HG03060 (cell line): ENCODE data around the gene ALDH3B2.
"Not testable (repeated sequence)": the region's sequence is repeated elsewhere in the genome, so short reads cannot be mapped to it uniquely, and the experiment has no call there.

ENCODE experiments used
- ATAC-seq: cut with Tn5 transposase; IDR thresholded peaks from one replicate; pipeline ENCODE4 v1.9.1; 2021; ENCODE audit warnings: low read depth, moderate number of reproducible peaks; ENCODE audit not compliant: unreplicated experiment

The ALDH3B2 gene

GRCh38 chr11:67663532-67664212 lies 10.8 kb downstream of the ALDH3B2 start:
- ATAC-seq = no peak

GRCh38 chr11:67662835-67663531 lies 11.4 kb downstream of the ALDH3B2 start:
- no peak for ATAC-seq

- no peak for ATAC-seq
Observed at GRCh38 chr11:67662142-67662834, 12.1 kb downstream of the ALDH3B2 start.

GRCh38 chr11:67660752-67661151 lies 13.7 kb downstream of the ALDH3B2 start:
- not testable (repeated sequence) for ATAC-seq

- not testable (repeated sequence) for ATAC-seq
Observed at GRCh38 chr11:67659651-67660165, 14.7 kb downstream of the ALDH3B2 start.

- no peak for ATAC-seq
Observed at GRCh38 chr11:67657300-67657699, 17.1 kb downstream of the ALDH3B2 start.

- ATAC-seq = no peak
Observed at GRCh38 chr11:67656278-67656922, 18.0 kb downstream of the ALDH3B2 start.

GRCh38 chr11:67654225-67654624 lies 20.2 kb downstream of the ALDH3B2 start:
- no peak for ATAC-seq

GRCh38 chr11:67652965-67653845 lies 21.2 kb downstream of the ALDH3B2 start:
- ATAC-seq = no peak

GRCh38 chr11:67651976-67652781 lies 22.2 kb downstream of the ALDH3B2 start:
- no peak for ATAC-seq

- no peak for ATAC-seq
Observed at GRCh38 chr11:67649634-67650510, 24.6 kb downstream of the ALDH3B2 start.

- ATAC-seq = no peak
Observed at GRCh38 chr11:67648796-67649613, 25.4 kb downstream of the ALDH3B2 start.

- no peak for ATAC-seq
Observed at GRCh38 chr11:67648140-67648795, 26.2 kb downstream of the ALDH3B2 start.

GRCh38 chr11:67647471-67647870 lies 27.0 kb downstream of the ALDH3B2 start:
- no peak for ATAC-seq

- ATAC-seq = no peak
Observed at GRCh38 chr11:67646535-67647336, 27.7 kb downstream of the ALDH3B2 start.
